Astrocyte (in vitro differentiated cells and primary cell): Measurements from ENCODE around the gene BMPR1B.

ENCODE experiments used
- EZH2 ChIP-seq: IDR thresholded peaks from 2 replicates; pipeline ENCODE4 v1.6.1; 2012; ENCODE audit warnings: mild to moderate bottlenecking, low read length, inconsistent platforms; ENCODE audit not compliant: insufficient read depth
- TF ChIP-seq, protein P1 (sequence below): IDR thresholded peaks from 2 replicates; pipeline ENCODE4 v1.5.1; 2011; ENCODE audit warnings: low read depth, mild to moderate bottlenecking, inconsistent platforms, low read length, moderate library complexity; ENCODE audit not compliant: insufficient read depth

DNA sequence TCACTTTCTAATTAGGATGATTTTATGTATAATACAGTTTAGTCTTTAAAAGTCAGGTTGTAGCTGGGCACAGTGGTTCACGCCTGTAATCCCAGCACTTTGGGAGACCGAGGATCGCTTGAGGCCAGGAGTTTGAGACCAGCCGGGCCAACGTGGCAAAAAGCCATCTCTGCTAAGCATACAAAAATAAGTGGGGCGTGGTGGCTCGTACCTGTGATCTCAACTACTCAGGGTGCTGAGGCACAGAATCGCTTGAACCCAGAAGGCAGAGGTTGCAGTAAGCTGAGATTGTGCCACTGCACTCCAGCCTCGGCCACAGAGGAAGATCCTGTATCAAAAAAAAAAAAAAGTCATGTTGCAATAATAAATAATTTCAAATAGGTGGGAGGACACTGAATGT is 364.2 kb downstream of the BMPR1B start:
- TF ChIP-seq, protein P1, sequence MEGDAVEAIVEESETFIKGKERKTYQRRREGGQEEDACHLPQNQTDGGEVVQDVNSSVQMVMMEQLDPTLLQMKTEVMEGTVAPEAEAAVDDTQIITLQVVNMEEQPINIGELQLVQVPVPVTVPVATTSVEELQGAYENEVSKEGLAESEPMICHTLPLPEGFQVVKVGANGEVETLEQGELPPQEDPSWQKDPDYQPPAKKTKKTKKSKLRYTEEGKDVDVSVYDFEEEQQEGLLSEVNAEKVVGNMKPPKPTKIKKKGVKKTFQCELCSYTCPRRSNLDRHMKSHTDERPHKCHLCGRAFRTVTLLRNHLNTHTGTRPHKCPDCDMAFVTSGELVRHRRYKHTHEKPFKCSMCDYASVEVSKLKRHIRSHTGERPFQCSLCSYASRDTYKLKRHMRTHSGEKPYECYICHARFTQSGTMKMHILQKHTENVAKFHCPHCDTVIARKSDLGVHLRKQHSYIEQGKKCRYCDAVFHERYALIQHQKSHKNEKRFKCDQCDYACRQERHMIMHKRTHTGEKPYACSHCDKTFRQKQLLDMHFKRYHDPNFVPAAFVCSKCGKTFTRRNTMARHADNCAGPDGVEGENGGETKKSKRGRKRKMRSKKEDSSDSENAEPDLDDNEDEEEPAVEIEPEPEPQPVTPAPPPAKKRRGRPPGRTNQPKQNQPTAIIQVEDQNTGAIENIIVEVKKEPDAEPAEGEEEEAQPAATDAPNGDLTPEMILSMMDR, result no peak
- no peak for TF ChIP-seq EZH2
